T-helper 1 cell treated with Interleukin-12 subunit alpha and Interleukin-12 subunit beta and Interleukin-4 antibody, amounts not matched to agents 30 μg/mL and 1 μg/mL, for 36 hours (primary cell): ENCODE measurements around the gene AIRE.
"Not testable (repeated sequence)": the region's sequence is repeated elsewhere in the genome, so short reads cannot be mapped to it uniquely, and the experiment has no call there.

Experiments
- H3K27ac Mint-ChIP-seq: one replicate; pipeline ENCODE4 v1.8.0; 2021; ENCODE audit warnings: mild to moderate bottlenecking, mixed read lengths
- H3K27me3 Mint-ChIP-seq: one replicate; pipeline ENCODE4 v1.8.0; 2021; ENCODE audit warnings: low read depth, mixed read lengths
- H3K36me3 Mint-ChIP-seq: one replicate; pipeline ENCODE4 v1.8.0; 2021; ENCODE audit warnings: low read depth, mixed read lengths
- H3K4me1 Mint-ChIP-seq: one replicate; pipeline ENCODE4 v1.8.0; 2021; ENCODE audit warnings: low read depth, mixed read lengths
- H3K4me3 Mint-ChIP-seq: one replicate; pipeline ENCODE4 v1.8.0; 2021; ENCODE audit warnings: mild to moderate bottlenecking, moderate library complexity, mixed read lengths
- H3K9me3 Mint-ChIP-seq: one replicate; pipeline ENCODE4 v1.8.0; 2021; ENCODE audit warnings: mixed read lengths

The AIRE gene

DNA sequence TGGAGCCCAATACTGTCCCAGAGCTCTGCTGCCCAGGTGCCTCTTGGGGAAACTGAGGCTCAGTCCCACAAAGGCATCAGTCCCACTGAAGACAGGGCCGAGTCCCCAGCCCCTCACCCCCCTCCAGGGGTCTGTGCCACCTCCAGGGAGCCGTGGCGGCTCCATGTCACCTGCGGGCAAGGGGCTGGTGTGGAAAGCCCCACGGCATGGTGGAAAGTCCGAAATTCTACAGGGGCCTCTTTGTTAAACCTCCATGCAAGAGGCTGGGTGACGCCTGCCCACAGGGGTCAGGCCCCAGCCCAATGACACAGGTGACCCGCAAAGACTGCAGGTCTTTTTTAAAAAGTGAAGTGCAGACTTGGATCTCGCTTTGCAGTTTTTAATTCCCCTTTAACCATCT lies 3.3 kb upstream of the AIRE start:
- Mint-ChIP-seq H3K4me3 (no peak overlapping the region), H3K27me3 (peaks cover 4% of the 10 kb centered on the region), H3K36me3 (no peaks in the 10 kb centered on the region), H3K4me1 (peaks cover 3% of the 10 kb centered on the region), H3K27ac (no peak overlapping the region), H3K9me3 (no peaks in the 10 kb centered on the region)

DNA sequence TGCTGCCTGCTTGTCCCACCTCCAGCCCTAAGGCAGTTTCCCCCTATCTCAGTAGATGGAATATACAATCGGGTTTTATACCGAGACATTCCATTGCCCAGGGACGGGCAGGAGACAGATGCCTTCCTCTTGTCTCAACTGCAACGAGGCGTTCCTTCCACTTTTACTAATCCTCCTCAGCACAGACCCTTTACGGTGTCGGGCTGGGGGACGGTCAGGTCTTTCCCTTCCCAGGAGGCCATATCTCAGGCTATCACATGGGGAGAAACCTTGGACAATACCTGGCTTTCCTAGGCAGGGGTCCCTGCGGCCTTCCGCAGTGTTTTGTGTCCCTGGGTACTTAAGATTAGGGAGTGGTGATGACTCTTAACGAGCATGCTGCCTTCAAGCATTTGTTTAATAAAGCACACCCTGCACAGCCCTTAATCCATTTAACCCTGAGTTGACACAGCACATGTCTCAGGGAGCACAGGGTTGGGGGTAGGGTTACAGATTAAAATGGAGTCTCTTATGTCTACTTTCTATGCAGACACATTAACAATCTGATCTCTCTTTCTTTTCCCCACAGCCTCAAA lies 2.4 kb upstream of the AIRE start:
- not testable (repeated sequence) for H3K27ac Mint-ChIP-seq, H3K36me3 Mint-ChIP-seq, H3K27me3 Mint-ChIP-seq, H3K9me3 Mint-ChIP-seq, H3K4me3 Mint-ChIP-seq, H3K4me1 Mint-ChIP-seq

DNA sequence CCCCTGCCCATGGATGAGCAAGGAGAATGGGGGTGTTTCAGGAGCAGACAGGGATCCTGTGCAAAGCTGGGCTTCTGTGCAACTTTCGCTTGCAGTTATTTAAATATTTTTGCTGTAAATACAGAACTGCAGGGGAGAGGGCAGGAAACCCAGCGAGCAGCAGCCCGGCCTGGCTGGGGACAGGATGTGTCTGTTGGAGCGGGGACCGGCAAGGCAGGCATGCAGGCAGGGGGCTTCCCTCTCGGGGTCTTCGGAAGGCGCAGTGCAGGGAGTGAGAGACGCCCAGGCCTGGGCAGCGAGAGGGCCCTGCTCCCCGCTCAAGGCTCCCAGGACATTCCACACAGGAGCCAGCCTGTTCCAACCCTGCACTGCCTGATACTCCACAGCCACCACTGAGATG lies 1.7 kb upstream of the AIRE start:
- H3K36me3 Mint-ChIP-seq: no peaks in the 10 kb centered on the region
- no peaks in the 10 kb centered on the region for H3K27me3 Mint-ChIP-seq
- H3K27ac Mint-ChIP-seq: no peak overlapping the region
- H3K4me3 Mint-ChIP-seq: no peak overlapping the region
- H3K9me3 Mint-ChIP-seq: no peaks in the 10 kb centered on the region
- H3K4me1 Mint-ChIP-seq: peaks cover 5% of the 10 kb centered on the region

DNA sequence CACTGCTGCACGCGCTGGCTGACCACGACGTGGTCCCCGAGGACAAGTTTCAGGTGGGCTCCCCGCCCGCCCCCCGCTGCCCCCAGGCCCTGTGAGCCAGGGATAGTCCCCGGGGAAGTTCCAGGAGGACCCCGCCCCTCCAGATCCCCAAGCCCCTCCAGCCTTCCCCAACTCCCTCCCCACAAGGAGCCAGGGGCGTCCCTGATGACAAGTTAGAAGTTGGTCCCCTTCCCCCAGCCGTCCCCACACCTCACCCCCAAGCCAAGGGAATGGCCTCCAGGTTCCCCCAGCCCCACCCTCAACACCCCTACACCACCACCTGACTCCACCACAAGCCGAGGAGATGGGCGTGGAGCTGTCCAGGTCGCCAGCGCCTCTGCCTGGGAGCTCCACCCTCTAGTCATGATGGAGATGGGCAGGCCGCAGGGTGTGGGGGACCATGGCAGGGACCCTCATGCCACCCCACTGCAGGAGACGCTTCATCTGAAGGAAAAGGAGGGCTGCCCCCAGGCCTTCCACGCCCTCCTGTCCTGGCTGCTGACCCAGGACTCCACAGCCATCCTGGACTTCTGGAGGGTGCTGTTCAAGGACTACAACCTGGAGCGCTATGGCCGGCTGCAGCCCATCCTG lies 525 bp downstream of the AIRE start:
- no peaks in the 10 kb centered on the region for H3K27me3 Mint-ChIP-seq
- no peak overlapping the region for H3K4me3 Mint-ChIP-seq
- no peaks in the 10 kb centered on the region for H3K9me3 Mint-ChIP-seq
- H3K4me1 Mint-ChIP-seq: peaks cover 5% of the 10 kb centered on the region
- H3K27ac Mint-ChIP-seq: no peak overlapping the region
- no peaks in the 10 kb centered on the region for H3K36me3 Mint-ChIP-seq

DNA sequence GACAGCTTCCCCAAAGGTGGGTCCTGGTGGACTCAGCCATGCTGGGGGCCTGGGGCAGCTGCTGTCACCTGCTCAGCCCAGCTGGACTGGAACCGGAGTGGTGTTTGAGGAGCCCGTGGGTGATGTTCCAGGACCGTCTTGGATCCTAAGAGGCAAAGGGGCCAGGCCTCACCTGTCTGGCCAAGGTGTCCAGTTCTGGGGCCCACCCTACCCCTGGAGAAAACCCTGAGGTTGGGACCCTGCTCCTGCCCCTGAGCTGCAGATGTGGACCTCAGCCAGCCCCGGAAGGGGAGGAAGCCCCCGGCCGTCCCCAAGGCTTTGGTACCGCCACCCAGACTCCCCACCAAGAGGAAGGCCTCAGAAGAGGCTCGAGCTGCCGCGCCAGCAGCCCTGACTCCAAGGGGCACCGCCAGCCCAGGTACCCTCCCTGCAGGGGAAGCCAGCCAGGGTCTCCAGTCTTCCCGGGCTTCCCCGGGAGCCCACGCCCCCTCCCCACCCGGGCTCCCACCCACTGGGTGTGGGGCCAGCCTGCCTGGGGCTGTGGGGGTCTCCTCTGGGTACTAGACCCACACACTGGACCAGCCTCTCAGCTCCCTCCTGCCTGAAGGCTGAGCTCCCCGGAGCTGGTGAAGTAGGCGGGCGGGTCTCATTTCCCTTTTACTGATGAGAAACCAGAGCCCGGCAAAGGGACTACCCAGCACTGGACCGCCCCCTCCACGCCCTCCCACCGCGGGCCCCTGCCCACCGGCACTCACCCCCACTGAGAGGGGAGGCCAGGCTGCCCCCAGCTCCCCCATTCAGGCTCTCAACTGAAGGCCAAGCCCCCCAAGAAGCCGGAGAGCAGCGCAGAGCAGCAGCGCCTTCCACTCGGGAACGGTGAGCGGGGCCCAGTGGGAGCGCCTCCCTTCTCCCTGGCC lies 1.3 kb downstream of the AIRE start:
- Mint-ChIP-seq H3K4me3 (no peak overlapping the region), H3K9me3 (no peaks in the 10 kb centered on the region), H3K4me1 (peaks cover 5% of the 10 kb centered on the region), H3K27ac (no peak overlapping the region), H3K27me3 (no peaks in the 10 kb centered on the region), H3K36me3 (no peaks in the 10 kb centered on the region)

DNA sequence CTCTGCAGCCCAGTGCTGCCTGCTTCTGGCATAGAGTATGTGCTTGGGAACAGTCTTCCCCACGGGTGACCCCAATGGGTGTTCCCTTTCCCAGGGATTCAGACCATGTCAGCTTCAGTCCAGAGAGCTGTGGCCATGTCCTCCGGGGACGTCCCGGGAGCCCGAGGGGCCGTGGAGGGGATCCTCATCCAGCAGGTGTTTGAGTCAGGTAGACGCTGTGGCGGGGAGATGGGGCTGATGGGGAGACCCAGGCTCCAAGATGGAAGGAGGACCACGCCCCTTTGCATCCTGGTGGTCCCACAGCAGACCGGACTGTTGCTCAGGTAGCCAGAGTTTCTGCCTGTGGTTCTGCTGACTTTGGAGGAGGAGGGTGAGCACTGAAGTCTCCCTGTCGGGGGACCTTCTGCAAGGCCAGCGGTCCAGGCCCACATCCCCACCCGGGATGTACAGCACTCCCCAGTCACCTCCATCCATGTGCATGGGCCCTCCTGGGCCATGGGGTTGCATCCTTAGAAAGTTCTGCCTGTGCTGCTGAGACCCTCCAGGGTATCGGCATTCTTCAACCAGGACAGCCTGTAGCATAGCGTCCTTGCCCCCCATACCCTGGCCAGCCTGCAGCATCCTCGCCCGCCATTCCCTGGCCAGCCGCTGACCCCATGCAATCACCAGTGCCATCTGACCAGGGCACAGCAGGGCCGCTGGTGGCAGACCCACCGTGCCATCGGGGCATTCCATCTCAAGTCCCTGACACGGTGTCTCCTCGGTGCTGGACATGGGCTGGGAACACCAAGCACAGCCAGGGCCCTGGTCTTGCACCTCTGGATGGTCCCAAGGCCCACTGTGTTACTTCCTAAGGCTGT lies 2.8 kb downstream of the AIRE start:
- Mint-ChIP-seq H3K27ac (no peak overlapping the region), H3K9me3 (no peaks in the 10 kb centered on the region), H3K36me3 (no peaks in the 10 kb centered on the region), H3K4me1 (peaks cover 5% of the 10 kb centered on the region), H3K4me3 (no peak overlapping the region), H3K27me3 (no peaks in the 10 kb centered on the region)

DNA sequence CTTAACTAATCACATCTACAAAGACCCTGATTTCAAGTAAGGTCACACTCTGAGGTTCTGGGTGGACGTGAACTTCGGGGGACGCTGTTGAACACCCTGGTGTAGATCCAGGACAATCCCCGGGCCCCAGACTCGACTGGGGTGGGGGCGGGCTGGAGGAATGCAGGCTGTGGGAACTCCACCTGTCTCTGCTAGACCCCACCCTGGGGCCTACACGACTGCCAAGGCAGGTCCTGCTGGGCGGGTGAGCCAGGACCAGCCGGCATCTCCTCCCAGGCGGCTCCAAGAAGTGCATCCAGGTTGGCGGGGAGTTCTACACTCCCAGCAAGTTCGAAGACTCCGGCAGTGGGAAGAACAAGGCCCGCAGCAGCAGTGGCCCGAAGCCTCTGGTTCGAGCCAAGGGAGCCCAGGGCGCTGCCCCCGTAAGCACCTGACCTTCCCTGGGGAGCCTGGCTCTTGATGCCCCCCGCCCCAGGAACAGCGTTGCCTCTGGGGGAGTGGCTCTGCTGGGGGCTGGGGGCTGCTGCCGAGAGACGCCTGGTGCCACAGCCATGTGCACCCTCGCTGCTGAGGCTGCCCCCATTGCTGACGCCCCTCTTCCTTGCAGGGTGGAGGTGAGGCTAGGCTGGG lies 3.8 kb downstream of the AIRE start:
- Mint-ChIP-seq H3K4me1 (peaks cover 2% of the 10 kb centered on the region), H3K4me3 (no peak overlapping the region), H3K27ac (no peak overlapping the region), H3K9me3 (no peaks in the 10 kb centered on the region), H3K36me3 (no peaks in the 10 kb centered on the region), H3K27me3 (no peaks in the 10 kb centered on the region)

DNA sequence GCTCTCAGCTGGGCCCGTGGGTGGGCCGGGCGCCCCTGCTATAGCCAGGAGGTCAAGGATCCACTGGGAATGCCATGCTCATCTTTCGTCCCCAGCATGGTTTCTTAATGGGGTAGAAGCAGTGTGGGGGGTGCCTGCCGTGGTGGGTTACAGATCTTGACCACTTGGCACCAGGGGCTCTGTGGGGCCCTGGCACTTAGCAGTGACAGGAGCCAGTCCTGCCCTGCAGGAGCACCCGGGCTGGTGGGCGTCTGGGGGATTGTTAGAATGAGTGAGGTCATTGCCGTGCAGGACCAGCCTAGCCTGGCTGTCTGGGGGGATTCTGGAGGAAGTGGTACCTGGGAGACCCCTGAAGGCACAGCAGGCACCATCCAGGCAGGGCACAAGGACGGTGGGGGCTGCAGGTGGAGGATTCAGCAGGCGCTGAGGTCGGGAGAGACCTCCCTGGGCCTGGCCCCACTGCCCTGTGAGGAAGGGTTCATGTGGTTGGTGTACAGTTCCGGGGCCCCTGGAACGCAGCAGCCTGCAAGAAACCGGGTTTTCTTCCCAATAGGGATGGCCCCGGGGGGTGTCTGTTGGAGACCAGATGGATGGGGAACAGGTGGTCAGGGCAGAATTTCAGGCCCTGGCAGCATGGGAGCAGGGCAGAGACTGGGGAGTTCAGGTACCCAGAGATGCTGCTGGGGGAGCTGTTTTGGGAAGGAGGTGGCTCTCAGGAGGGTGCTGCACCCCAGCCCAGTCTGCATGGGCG lies 4.8 kb downstream of the AIRE start:
- peaks cover 6% of the 10 kb centered on the region for H3K4me1 Mint-ChIP-seq
- no peaks in the 10 kb centered on the region for H3K27me3 Mint-ChIP-seq
- H3K9me3 Mint-ChIP-seq: no peaks in the 10 kb centered on the region
- no peak overlapping the region for H3K4me3 Mint-ChIP-seq
- H3K27ac Mint-ChIP-seq: no peak overlapping the region
- no peaks in the 10 kb centered on the region for H3K36me3 Mint-ChIP-seq

DNA sequence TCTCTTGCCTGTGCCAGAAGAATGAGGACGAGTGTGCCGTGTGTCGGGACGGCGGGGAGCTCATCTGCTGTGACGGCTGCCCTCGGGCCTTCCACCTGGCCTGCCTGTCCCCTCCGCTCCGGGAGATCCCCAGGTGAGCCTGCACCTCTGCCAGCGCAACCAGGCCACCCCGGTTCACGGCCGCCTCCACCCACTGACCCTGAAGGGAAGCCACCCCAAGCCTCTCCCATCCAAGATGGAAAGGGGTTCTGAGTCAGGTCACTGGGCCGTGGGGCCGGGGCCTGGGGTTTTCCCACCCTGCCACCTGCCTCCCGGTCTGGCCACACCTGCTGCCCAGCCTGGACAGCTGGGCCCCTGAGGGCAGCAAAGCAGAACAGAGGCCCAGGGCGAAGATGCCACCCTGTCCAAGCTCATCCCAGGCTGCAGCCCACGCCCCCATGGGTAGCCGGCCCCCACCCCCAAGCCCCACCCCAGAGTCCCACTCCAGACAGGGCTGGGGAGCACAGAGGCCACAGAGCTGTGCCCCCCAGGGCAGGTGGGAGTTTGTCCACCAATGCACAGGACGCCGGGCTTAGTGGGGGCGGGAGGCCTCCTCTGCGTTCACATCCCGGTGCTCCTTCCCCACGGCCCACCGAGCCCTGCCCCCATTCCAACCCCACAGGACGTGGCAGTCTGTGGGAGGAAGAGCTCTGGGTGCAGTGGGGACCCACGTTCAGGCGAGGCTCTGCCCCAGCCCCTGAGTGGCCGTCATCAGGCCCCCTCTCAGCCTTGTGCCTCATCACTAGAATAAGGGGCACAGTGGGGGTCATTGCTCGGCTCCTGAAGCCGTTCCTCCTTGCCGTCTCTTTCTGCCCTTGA lies 5.6 kb downstream of the AIRE start:
- Mint-ChIP-seq H3K27me3 (no peaks in the 10 kb centered on the region), H3K4me1 (peaks cover 6% of the 10 kb centered on the region), H3K9me3 (no peaks in the 10 kb centered on the region), H3K27ac (no peak overlapping the region), H3K36me3 (no peaks in the 10 kb centered on the region), H3K4me3 (no peak overlapping the region)

DNA sequence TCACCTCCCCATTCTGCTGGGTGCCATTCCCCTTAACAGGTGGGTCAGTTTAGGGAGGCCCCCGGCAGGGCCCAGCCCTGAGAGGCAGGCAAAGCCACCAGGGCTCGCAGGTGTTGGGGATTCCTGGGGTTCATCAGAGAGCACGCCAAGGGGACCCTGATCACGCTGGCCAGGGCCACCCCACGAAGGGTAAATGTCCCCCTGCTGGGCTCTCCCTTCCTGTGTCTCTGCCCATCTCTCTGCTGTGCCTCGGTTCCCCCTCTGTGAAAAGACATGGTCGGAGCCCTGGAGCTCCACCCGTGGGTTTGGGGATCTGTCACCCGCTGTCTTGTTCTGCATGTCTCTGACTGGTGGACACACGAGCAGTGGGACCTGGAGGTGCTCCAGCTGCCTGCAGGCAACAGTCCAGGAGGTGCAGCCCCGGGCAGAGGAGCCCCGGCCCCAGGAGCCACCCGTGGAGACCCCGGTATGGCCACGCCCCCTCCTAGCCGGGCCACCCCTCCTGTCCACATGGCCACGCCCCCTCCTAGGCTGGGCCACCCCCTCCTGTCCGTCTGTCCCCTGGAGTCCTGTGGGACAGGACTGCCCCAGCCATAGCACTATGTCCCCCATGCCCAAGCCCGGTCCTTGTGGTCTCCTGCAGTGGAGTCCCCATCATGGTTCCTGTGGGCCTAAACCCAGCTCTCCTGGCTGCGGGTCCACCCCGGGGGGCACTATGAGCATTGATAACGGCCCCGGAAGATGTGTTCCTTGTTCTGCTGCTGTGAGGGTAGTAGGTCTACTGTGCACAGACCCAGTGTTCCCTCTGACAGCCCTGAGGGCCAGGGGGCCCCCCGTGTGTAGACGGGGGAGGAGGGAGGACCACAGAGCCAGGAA lies 6.5 kb downstream of the AIRE start:
- no peak overlapping the region for H3K4me3 Mint-ChIP-seq

DNA sequence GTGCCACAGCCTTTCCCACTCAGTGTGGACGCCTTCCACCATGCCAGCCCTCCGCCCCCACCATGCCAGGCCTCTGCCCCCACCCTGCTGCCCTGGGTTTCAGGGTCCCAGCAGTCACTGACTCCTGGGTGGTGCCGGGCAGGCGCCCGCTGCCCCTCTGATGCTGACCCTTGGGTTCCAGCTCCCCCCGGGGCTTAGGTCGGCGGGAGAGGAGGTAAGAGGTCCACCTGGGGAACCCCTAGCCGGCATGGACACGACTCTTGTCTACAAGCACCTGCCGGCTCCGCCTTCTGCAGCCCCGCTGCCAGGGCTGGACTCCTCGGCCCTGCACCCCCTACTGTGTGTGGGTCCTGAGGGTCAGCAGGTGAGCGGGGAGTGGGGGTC lies 7.1 kb downstream of the AIRE start:
- H3K9me3 Mint-ChIP-seq: no peaks in the 10 kb centered on the region
- H3K4me3 Mint-ChIP-seq: no peak overlapping the region
- H3K36me3 Mint-ChIP-seq: no peaks in the 10 kb centered on the region
- no peak overlapping the region for H3K27ac Mint-ChIP-seq
- H3K4me1 Mint-ChIP-seq: peaks cover 7% of the 10 kb centered on the region
- no peaks in the 10 kb centered on the region for H3K27me3 Mint-ChIP-seq

More for the DNA sequence above, 6.5 kb downstream of the AIRE start:
- Mint-ChIP-seq H3K27ac (no peak overlapping the region), H3K27me3 (no peaks in the 10 kb centered on the region), H3K9me3 (no peaks in the 10 kb centered on the region), H3K36me3 (no peaks in the 10 kb centered on the region), H3K4me1 (peaks cover 6% of the 10 kb centered on the region)

DNA sequence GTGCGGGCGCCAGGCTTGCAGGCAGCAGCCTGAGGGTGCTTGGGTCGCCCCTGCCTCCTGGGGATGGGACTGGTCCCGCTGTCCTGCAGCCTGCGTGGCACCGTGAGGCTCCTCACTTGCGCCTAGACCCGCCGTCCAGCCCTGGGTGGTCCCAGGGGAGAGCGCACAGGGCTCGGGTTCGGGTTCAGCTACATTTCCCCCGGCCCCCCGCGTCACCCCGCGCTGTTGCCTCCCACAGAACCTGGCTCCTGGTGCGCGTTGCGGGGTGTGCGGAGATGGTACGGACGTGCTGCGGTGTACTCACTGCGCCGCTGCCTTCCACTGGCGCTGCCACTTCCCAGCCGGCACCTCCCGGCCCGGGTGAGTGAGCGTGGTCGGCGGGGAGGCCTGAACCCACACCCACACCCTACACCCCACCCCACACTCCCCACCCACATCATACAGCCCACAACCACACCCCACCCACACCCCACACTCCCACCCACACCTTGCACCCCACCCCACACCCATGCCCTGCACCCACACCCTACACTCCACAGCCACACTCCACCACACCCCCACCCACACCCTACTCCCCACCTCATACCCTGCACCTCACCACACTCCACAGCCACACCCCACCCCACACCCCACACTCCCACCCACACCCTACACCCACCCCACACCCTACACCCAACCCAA lies 8.0 kb downstream of the AIRE start:
- Mint-ChIP-seq H3K4me1 (peaks cover 15% of the 10 kb centered on the region), H3K9me3 (no peaks in the 10 kb centered on the region), H3K27ac (peak overlapping the region; percentile 41), H3K4me3 (peak overlapping the region; percentile 37), H3K36me3 (no peaks in the 10 kb centered on the region), H3K27me3 (no peaks in the 10 kb centered on the region)
